ENCODE measurements around the gene MAG. TPM values are rescaled to one million over a fixed set of nuclear protein-coding genes. Genes with fewer than 3 reads are reported as not detected.

The MAG gene
- total RNA-seq, 1 experiment from 2014 or later = not detected

DNA sequence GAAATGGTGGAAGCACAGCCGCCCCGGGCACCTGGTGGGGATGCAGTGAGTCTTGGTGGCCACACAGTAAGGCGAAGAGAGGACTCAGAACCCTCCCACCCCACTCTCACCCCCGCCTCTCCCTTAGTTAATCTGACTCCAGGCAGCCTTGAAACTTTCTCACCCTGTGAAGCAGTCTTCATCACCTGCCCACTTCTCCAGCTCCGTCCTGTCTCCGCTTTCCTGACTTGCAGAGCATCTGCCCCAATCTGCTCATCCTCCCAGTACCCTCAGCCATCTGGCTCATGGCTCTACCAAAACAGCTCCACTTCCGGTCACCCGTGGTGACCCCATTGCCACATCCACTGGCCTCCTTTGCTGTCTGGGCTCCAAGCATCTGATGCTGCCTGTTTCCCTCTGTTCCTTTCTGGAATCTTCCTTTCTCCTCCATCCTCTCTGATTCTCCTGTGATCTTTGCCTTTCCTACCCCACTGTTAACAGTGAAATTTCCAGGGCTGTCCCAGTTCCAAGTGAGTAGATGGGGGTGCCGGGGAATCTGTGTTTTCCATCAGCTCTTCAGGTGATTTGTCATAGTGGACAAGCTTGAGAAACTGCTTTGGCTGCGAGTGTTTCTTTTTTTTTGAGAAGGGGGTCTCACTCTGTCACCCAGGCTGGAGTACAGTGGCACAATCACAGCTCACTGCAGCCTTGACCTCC is 18.9 kb upstream of the MAG start:
- H3K23ac ChIP-seq (ENCODE audit: insufficient read length, low read depth, low read length) = no peak overlapping the region
- H2AFZ ChIP-seq (ENCODE audit: low read length) = no peak overlapping the region
- no peaks in the 10 kb centered on the region for H3K27me3 ChIP-seq (ENCODE audit: insufficient read depth, low read length)
- no peak overlapping the region for H3K14ac ChIP-seq (ENCODE audit: insufficient read depth, low read length)
- no peaks in the 10 kb centered on the region for H3K9me3 ChIP-seq (ENCODE audit: control insufficient read depth, low read depth, low read length)
- H3K23me2 ChIP-seq (ENCODE audit: insufficient read length, low read depth, low read length, poor library complexity, severe bottlenecking) = no peaks in the 10 kb centered on the region
- Mint-ChIP-seq H3K4me3 (no peak overlapping the region; a peak in 1 of 5 replicates), H3K27ac (peak overlapping the region in 1 of 3 experiments; percentile 32; a peak in 2 of 7 replicates), H3K9me3 (no peaks in the 10 kb centered on the region), H3K4me1 (peaks cover 0 to 2% of the 10 kb centered on the region in 2 experiments; a peak in 1 of 4 replicates), H3K36me3 (ENCODE audit: insufficient read depth in 1 of 3, low read depth in 3 of 3) (peaks cover 35 to 74% (median 72%) of the 10 kb centered on the region in 3 experiments), H3K27me3 (ENCODE audit: low read depth) (no peaks in the 10 kb centered on the region)
- no peak overlapping the region for H4K8ac ChIP-seq (replicated peaks; ENCODE audit: insufficient read length, low read depth, low read length)
- H3K9ac ChIP-seq (ENCODE audit: extremely low read depth, insufficient read length, low read length) = no peak overlapping the region
- H3K79me1 ChIP-seq (ENCODE audit: insufficient read depth, low read depth, low read length, poor library complexity, severe bottlenecking) = no peaks in the 10 kb centered on the region
- no peak overlapping the region for H2AK5ac ChIP-seq (ENCODE audit: insufficient read length, low read length)
- H2BK12ac ChIP-seq (ENCODE audit: insufficient read length, low read depth, low read length) = no peak overlapping the region
- no peaks in the 10 kb centered on the region for H4K20me1 ChIP-seq (ENCODE audit: control insufficient read depth, insufficient read depth, insufficient read length)
- no peaks in the 10 kb centered on the region for H3K4me1 ChIP-seq (ENCODE audit: insufficient read depth, low read length)
- no peak overlapping the region for H2BK20ac ChIP-seq (ENCODE audit: low read depth, low read length, poor library complexity, severe bottlenecking)
- no peak overlapping the region for H3K27ac ChIP-seq (ENCODE audit: insufficient read length, low read depth, low read length)
- no peak overlapping the region for H3K56ac ChIP-seq (ENCODE audit: insufficient read length, low read depth, low read length)
- H2BK120ac ChIP-seq (ENCODE audit: low read depth, low read length, poor library complexity, severe bottlenecking) = no peak overlapping the region
- H2BK5ac ChIP-seq (ENCODE audit: insufficient read length, low read length) = no peak overlapping the region
- H3K79me2 ChIP-seq (ENCODE audit: insufficient read depth, low read length) = no peaks in the 10 kb centered on the region
- TF ChIP-seq, protein P1, sequence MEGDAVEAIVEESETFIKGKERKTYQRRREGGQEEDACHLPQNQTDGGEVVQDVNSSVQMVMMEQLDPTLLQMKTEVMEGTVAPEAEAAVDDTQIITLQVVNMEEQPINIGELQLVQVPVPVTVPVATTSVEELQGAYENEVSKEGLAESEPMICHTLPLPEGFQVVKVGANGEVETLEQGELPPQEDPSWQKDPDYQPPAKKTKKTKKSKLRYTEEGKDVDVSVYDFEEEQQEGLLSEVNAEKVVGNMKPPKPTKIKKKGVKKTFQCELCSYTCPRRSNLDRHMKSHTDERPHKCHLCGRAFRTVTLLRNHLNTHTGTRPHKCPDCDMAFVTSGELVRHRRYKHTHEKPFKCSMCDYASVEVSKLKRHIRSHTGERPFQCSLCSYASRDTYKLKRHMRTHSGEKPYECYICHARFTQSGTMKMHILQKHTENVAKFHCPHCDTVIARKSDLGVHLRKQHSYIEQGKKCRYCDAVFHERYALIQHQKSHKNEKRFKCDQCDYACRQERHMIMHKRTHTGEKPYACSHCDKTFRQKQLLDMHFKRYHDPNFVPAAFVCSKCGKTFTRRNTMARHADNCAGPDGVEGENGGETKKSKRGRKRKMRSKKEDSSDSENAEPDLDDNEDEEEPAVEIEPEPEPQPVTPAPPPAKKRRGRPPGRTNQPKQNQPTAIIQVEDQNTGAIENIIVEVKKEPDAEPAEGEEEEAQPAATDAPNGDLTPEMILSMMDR (conservative IDR thresholded peaks at IDR 0.05) = no peak
- no peak overlapping the region for H3K4ac ChIP-seq (ENCODE audit: low read depth, low read length)
- no peak overlapping the region for H4K5ac ChIP-seq (ENCODE audit: insufficient read length, low read depth, low read length)
- no peak overlapping the region for H4K91ac ChIP-seq (ENCODE audit: insufficient read length, low read depth, low read length)
- no peak overlapping the region for H2BK15ac ChIP-seq (ENCODE audit: low read depth, low read length)
- no peak overlapping the region for H3T11ph ChIP-seq (ENCODE audit: low read length)
- no CpG with 5 or more reads among the region's 10 CpGs for WGBS (ENCODE audit: extremely low coverage, insufficient read length, low lambda C conversion rate)
- no peak overlapping the region for H3K18ac ChIP-seq (ENCODE audit: insufficient read length, low read depth, low read length)
- no peak for DNase-seq
- no peak overlapping the region for H3K4me2 ChIP-seq (ENCODE audit: insufficient read depth, insufficient read length, low read length)

Data from H9 (cell line).